Stimulated activated CD8-positive, alpha-beta memory T cell treated with anti-CD3 and anti-CD28 coated beads, Interleukin-7, amount 100 ng/mL, for 4 hours (primary cell): Measurements from ENCODE around the gene HIVEP3.

Experiments
- DNase-seq, 2 donors: peaks; one replicate each; pipeline ENCODE4 v3.0.0-alpha.2; 2020; ENCODE audit warnings: low read depth in 2 of 2

The HIVEP3 gene

GRCh38 chr1:41632781-41633575 lies 285.7 kb downstream of the HIVEP3 start:
- no peak for DNase-seq

GRCh38 chr1:41631971-41632370 lies 286.8 kb downstream of the HIVEP3 start:
- DNase-seq = no peak

GRCh38 chr1:41631154-41631553 lies 287.6 kb downstream of the HIVEP3 start:
- DNase-seq = no peak

GRCh38 chr1:41629571-41629970 lies 289.2 kb downstream of the HIVEP3 start:
- DNase-seq = no peak

DNA sequence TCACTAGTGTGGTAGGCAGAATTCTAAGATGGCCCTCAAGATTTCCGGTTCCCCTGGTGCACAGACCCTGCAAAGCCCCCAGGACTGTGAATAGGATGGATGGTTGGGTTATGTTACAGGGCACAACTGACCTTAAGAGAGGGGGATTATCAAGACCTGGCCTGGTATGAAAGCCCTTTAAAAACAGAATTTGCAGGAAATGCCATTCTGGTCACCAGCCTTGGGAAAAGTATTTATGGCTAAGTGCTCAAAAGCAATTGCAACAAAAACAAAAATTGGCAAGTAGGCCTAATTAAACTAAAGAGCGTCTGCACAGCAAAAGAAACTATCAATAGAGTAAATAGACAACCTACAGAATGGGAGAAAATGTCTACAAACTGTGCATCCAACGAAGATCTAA lies 289.6 kb downstream of the HIVEP3 start:
- no peak for DNase-seq

DNA sequence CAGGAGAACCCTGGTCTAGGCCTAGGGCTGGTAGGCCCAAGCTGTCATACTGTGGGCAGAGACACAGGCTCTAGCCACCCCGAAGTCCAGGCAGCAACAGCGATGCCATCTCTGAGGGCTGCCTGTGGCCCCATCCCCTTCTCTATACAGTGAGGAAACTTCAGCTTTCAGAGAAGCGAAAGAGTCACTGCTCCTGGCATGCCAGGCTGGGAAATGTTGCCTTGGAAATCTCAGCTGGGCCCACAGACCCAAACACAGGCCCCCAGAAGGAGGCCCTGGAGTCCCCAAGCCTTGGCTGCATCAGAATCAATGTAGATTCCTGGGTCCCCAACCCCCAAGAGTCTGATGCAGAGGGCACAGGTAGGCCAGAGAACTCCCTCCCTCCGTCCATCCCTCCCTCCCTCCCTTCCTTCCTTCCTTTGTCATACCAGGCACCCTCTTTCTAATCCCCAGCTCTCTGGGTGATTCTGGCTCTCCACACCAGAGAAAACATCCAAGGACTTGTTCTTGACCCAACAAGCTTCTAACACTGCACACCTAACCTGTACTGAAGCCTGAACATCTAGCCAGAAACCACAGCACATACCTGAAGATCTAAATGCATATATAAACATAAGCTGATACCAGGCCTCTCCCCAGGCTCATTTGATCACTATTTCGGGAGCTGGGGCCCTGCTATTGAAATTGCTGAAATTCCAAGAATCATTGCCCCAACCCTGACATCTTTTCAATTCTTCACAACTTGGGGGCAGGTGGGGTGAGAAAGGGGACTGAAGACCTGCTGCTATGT lies 291.0 kb downstream of the HIVEP3 start:
- DNase-seq = no peak

DNA sequence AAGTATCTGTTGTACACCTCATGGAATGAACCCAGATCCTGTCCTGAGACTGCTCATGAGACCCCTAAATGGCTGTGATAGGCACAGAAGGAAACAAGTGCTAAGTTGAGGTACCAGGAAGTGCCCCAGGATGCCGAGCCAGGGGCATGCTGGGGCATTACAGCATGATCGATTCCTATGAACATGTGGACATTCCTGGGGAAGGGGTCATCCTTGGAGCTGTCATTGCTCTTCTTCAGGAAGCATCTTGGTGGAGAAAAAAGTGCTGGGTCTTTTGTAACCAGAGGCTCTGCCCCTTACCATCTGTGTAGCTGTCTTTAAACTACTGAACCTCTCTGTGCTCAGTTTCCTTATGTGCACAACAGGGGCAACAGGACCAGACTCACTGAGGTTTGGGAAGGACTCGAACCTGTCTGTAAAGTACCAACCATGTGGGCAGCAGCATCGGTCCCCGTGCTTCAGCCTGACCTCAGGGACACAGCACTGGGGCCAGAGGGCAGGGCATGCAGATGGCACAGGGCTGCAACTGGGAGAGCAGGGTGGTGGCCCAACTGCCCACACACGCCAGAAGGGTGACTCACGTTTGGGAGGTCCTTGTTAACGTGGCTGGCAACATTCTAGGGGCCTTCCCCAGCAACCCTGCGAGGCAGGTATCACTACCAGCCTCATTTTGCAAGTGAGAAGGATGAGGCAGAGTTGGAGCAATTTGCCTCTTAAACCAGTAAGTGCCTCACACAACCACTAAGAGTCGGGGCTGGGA lies 291.9 kb downstream of the HIVEP3 start:
- DNase-seq = peak; percentile 36 to 46

- DNase-seq = no peak
These were observed 292.6 kb downstream of the HIVEP3 start for GRCh38 chr1:41626146-41626545.

- no peak for DNase-seq
These were observed 295.0 kb downstream of the HIVEP3 start for GRCh38 chr1:41623736-41624135.

DNA sequence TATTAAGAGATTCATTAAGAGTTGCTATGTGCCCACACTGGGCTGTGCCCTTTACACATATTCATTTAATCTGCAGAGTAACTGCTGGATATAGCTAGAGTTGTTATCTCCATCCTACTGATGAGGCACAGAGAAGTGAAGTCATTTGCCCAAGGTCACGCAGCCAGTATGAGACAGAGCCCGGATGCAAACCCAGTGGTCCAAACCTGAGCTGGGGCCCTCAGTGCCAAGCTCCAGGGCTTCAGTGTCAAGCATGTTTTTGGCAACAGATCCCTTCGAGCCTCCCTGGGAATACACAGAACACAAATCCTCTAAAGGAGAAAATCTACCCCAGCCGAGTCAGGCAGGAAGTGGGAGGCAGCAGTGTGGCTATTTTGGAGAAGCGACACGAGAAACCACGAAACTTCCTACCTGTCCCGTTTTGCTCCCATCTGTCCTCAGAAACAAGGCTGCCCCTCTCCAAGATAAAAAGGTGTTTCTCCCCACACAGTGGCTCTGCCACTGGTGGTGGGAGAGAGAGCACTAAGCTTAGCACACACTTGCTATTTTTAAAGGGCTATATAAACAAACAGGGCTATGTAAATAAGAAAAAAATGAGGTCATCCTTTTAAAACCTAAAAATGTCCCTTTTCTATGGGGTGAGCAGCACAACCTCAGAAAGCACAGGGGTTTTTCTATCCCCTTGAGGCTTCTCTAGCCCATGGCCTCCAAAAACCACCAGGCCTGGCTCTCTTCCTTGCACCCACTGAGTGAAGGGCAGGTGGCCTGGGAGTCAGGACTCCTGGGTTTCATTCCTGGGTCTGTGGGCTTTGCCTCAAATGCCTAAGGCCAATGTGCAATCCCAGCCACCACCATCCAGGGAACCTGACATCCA lies 295.6 kb downstream of the HIVEP3 start:
- DNase-seq = no peak

- DNase-seq = no peak
These were observed 296.3 kb downstream of the HIVEP3 start for GRCh38 chr1:41622402-41622801.

DNA sequence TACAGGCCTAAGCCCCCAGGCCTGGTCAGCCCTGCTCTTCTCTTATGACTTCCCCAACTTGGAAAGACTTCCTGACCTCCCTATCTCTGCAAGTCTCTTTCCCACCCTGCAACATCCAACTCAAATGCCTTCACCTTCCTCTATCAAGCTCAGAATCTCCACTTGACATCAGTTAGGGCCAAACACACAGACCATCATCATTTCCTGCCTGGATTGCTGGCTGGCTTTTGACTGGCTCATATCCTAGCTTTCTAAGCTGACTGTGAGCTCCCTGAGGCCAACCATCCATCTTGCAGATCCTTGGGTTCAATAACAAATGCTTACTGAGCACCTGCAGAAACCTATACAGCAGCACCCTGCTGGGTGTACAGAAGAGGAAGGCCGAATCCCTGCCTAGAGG lies 296.9 kb downstream of the HIVEP3 start:
- DNase-seq = no peak

- DNase-seq = no peak
These were observed 297.5 kb downstream of the HIVEP3 start for GRCh38 chr1:41621256-41621655.

DNA sequence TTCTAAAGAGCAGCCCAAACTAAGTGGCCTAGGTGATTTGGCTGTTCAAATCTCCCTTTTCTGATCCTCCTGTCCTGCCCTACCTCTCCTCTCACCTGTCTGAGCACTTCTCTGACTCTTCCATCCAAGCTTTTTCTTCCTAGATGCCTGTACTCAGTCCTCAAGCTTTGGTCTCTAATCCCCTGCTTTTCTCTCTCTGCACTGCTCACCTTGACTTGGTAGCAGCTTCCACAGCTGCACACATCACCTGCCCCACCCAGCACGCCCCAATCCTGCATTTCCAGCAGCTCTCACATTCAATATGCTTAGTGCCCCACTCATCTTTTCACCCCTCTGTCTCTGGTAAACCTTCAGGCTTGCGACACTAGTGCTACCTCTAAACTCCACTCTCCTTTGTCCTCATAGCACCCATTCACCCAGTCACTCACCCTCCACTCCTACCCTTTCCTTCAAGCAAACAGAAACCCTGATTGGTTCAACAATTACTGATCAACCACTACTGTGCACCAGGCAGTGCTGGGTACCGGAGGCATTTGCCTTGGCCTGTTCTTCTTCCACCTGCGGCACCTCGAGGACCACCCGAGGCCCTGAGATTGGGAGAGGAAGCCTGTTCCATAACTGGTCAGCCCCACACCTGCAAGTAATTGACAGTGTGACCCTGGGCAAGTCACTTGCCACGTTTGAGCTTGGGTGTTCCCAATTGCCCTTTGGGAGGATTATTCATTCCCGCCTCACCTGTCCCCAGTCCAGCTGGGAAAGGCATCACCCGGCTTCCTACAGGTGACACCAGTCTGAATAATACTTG lies 298.2 kb downstream of the HIVEP3 start:
- DNase-seq = no peak

- DNase-seq = no peak
These were observed 299.0 kb downstream of the HIVEP3 start for GRCh38 chr1:41619511-41620364.

- DNase-seq = no peak
These were observed 299.9 kb downstream of the HIVEP3 start for GRCh38 chr1:41618871-41619270.

DNA sequence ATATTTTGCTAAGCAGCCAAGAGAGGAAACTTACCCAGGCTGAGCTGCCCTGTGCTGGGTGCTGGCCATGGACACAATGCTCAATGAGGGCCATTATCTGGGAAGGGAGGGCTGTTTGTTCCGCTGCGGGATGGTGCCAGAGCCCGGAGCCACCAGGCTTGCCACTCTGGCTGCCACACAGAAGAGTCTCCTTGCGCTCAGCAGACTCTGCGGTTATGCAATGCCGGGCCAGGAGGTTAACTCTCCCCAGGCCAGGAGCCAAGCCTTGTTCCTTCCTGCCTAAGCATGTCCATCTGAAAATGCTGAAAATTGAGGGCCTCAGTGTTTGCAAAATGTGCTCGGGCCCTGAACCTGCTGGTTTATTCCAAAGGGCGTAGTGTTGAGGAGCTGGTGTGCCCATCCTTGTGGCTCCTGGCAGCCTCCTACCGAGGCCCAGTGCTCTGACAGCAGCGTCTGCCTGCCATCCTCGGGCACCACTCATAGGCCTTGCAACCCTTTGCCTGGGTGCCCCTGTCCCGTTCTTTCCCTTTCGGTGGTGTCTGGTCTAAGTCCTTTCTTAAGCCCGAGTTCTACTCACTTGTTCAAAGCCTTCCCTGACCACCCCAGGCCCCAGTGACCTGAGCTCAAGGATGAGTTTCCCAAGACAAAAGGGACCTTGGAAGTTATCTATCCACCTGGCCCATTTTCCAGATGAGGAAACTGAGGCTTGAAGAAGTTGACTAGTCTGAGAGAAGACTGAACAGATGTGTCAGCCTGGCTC lies 300.5 kb downstream of the HIVEP3 start:
- DNase-seq = no peak

- no peak for DNase-seq
These were observed 301.4 kb downstream of the HIVEP3 start for GRCh38 chr1:41617336-41617735.

- no peak for DNase-seq
These were observed 302.2 kb downstream of the HIVEP3 start for GRCh38 chr1:41616563-41616962.
